Measurements from ENCODE around the gene OVOL1. TPM values are rescaled to one million over a fixed set of nuclear protein-coding genes. Genes with fewer than 3 reads are reported as not detected.
"Not testable (repeated sequence)": the region's sequence is repeated elsewhere in the genome, so short reads cannot be mapped to it uniquely, and the experiment has no call there.

OVOL1 gene
- total RNA-seq, 2 experiments from 2014 or later = 0.20 to 0.52 TPM

DNA sequence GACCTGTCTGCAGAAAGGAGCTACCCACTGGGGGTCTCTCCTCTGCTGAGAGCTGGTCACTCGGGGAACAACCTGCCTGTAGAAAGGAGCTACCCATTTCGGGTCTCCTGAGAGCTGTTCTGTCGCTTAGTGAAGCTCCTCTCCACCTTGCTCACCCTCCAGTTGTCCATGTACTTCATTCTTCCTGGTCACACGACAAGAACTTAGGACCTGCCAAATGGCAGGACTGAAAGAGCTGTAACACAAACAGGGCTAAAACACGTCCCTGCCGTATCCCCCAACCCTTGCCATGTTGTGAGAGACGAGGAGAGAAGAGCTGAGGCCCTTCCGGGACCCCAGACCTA lies 42.2 kb upstream of the OVOL1 start:
- H3K4me3 ChIP-seq (ENCODE audit: low read length) = no peak overlapping the region
- CTCF ChIA-PET = interaction anchor here (0.9 kb wide), 1 partner anchor 33 kb away, joined by 3 read pairs; the partner anchor contains the start of gene KAT5
- POLR2A ChIA-PET = no interaction called here
- no peak overlapping the region for H3K27ac ChIP-seq (ENCODE audit: low read depth in 1 of 2, low read length in 2 of 2)
- no peaks in the 10 kb centered on the region for H3K9me3 Mint-ChIP-seq
- no peaks in the 10 kb centered on the region for H3K4me1 Mint-ChIP-seq (ENCODE audit: low read depth)
- H3K36me3 Mint-ChIP-seq (ENCODE audit: low read depth) = no peaks in the 10 kb centered on the region
- no peak overlapping the region for H3K4me3 Mint-ChIP-seq
- no peaks in the 10 kb centered on the region for H3K9me3 ChIP-seq (ENCODE audit: control insufficient read depth in 1 of 2, insufficient read depth in 1 of 2, low read length in 2 of 2)
- peaks cover 34% of the 10 kb centered on the region for H3K27me3 Mint-ChIP-seq
- no peaks in the 10 kb centered on the region for H3K36me3 ChIP-seq (ENCODE audit: insufficient read depth, low read length)
- DNase-seq (no peak), ATAC-seq (ENCODE audit: poor library complexity) (no peak)
- H3K27me3 ChIP-seq (ENCODE audit: control insufficient read depth in 1 of 2, insufficient read depth in 2 of 2, low read length in 2 of 2) = peaks cover 0 to 4% of the 10 kb centered on the region in 2 experiments
- no peak overlapping the region for H3K27ac Mint-ChIP-seq
- H3K4me1 ChIP-seq (ENCODE audit: insufficient read depth, low read length) = no peaks in the 10 kb centered on the region
- intact Hi-C loops (cut with DNase I, micrococcal nuclease) = no loop called here
- no peak for TF ChIP-seq CTCF (IDR thresholded peaks at IDR 0.05)

- Mint-ChIP-seq H3K9me3 (no peaks in the 10 kb centered on the region), H3K27me3 (peaks cover 37% of the 10 kb centered on the region), H3K4me1 (ENCODE audit: low read depth) (no peaks in the 10 kb centered on the region), H3K27ac (no peak overlapping the region), H3K4me3 (no peak overlapping the region), H3K36me3 (ENCODE audit: low read depth) (no peaks in the 10 kb centered on the region)
- ChIA-PET CTCF (interaction anchor here (0.9 kb wide), 1 partner anchor 33 kb away, joined by 3 read pairs; the partner anchor contains the start of gene KAT5), POLR2A (no interaction called here)
- intact Hi-C loops (cut with DNase I, micrococcal nuclease) = no loop called here
- Histone ChIP-seq H3K4me3 (ENCODE audit: low read length) (no peak overlapping the region), H3K9me3 (ENCODE audit: control insufficient read depth in 1 of 2, insufficient read depth in 1 of 2, low read length in 2 of 2) (no peaks in the 10 kb centered on the region), H3K36me3 (ENCODE audit: insufficient read depth, low read length) (no peaks in the 10 kb centered on the region), H3K27ac (ENCODE audit: low read depth in 1 of 2, low read length in 2 of 2) (no peak overlapping the region), H3K27me3 (ENCODE audit: control insufficient read depth in 1 of 2, insufficient read depth in 2 of 2, low read length in 2 of 2) (peaks cover 0 to 4% of the 10 kb centered on the region in 2 experiments), H3K4me1 (ENCODE audit: insufficient read depth, low read length) (no peaks in the 10 kb centered on the region)
- no peak for DNase-seq
- no peak for TF ChIP-seq CTCF (IDR thresholded peaks at IDR 0.05)
- ATAC-seq (ENCODE audit: poor library complexity) = no peak
Measured at GRCh38 chr11:65745049-65745448, 41.8 kb upstream of the OVOL1 start.

DNA sequence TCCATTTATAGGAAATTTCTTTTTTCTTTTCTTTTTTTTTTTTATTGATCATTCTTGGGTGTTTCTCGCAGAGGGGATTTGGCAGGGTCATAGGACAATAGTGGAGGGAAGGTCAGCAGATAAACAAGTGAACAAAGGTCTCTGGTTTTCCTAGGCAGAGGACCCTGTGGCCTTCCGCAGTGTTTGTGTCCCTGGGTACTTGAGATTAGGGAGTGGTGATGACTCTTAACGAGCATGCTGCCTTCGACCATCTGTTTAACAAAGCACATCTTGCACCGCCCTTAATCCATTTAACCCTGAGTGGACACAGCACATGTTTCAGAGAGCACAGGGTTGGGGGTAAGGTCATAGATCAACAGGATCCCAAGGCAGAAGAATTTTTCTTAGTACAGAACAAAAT lies 24.7 kb upstream of the OVOL1 start:
- H3K4me3 ChIP-seq (ENCODE audit: low read length); H3K9me3 Mint-ChIP-seq; H3K27me3 ChIP-seq (ENCODE audit: control insufficient read depth in 1 of 2, insufficient read depth in 2 of 2, low read length in 2 of 2); H3K4me1 ChIP-seq (ENCODE audit: insufficient read depth, low read length); H3K9me3 ChIP-seq (ENCODE audit: control insufficient read depth in 1 of 2, insufficient read depth in 1 of 2, low read length in 2 of 2); ATAC-seq (ENCODE audit: poor library complexity); intact Hi-C loops (cut with DNase I, micrococcal nuclease); H3K4me1 Mint-ChIP-seq (ENCODE audit: low read depth); H3K4me3 Mint-ChIP-seq; DNase-seq; POLR2A ChIA-PET; H3K27ac Mint-ChIP-seq; H3K27ac ChIP-seq (ENCODE audit: low read depth in 1 of 2, low read length in 2 of 2); H3K36me3 ChIP-seq (ENCODE audit: insufficient read depth, low read length); H3K36me3 Mint-ChIP-seq (ENCODE audit: low read depth): not testable (repeated sequence)
- H3K27me3 Mint-ChIP-seq = peaks cover 35% of the 10 kb centered on the region
- CTCF ChIA-PET = interaction anchor here (0.8 to 1.3 kb wide), 2 partner anchors 7 to 18 kb away, joined by 4 to 5 read pairs; no protein-coding TSS in a partner anchor

DNA sequence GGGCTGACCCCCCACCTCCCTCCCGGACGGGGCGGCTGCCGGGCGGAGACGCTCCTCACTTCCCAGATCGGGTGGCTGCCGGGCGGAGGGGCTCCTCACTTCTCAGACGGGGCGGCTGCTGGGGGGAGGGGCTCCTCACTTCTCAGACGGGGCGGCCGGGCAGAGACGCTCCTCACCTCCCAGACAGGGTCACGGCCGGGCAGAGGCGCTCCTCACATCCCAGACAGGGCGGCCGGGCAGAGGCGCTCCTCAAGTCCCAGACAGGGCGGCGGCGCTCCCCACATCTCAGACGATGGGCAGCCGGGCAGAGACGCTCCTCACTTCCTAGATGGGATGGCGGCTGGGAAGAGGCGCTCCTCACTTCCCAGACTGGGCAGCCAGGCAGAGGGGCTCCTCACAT lies 24.0 kb upstream of the OVOL1 start:
- CTCF ChIA-PET; H3K4me3 ChIP-seq (ENCODE audit: low read length); H3K36me3 ChIP-seq (ENCODE audit: insufficient read depth, low read length); H3K4me1 Mint-ChIP-seq (ENCODE audit: low read depth); H3K27ac ChIP-seq (ENCODE audit: low read depth in 1 of 2, low read length in 2 of 2); H3K9me3 Mint-ChIP-seq; intact Hi-C loops (cut with DNase I, micrococcal nuclease); H3K27me3 ChIP-seq (ENCODE audit: control insufficient read depth in 1 of 2, insufficient read depth in 2 of 2, low read length in 2 of 2); H3K4me1 ChIP-seq (ENCODE audit: insufficient read depth, low read length); H3K36me3 Mint-ChIP-seq (ENCODE audit: low read depth); ATAC-seq (ENCODE audit: poor library complexity); POLR2A ChIA-PET; H3K27ac Mint-ChIP-seq; H3K4me3 Mint-ChIP-seq; H3K9me3 ChIP-seq (ENCODE audit: control insufficient read depth in 1 of 2, insufficient read depth in 1 of 2, low read length in 2 of 2); DNase-seq: not testable (repeated sequence)
- H3K27me3 Mint-ChIP-seq = peaks cover 31% of the 10 kb centered on the region

Data from CD4-positive, alpha-beta T cell (primary cell).